SHP77 (cell line): ENCODE results near the gene SNAP23.
A peak's percentile ranks its signal among the peaks of the same experiment; 100 is the strongest.

Experiments used
- DNase-seq, 2 experiments: peaks; one replicate each; lab custom pipeline; 2025; lab: John Stamatoyannopoulos, UW

Gene SNAP23

DNA sequence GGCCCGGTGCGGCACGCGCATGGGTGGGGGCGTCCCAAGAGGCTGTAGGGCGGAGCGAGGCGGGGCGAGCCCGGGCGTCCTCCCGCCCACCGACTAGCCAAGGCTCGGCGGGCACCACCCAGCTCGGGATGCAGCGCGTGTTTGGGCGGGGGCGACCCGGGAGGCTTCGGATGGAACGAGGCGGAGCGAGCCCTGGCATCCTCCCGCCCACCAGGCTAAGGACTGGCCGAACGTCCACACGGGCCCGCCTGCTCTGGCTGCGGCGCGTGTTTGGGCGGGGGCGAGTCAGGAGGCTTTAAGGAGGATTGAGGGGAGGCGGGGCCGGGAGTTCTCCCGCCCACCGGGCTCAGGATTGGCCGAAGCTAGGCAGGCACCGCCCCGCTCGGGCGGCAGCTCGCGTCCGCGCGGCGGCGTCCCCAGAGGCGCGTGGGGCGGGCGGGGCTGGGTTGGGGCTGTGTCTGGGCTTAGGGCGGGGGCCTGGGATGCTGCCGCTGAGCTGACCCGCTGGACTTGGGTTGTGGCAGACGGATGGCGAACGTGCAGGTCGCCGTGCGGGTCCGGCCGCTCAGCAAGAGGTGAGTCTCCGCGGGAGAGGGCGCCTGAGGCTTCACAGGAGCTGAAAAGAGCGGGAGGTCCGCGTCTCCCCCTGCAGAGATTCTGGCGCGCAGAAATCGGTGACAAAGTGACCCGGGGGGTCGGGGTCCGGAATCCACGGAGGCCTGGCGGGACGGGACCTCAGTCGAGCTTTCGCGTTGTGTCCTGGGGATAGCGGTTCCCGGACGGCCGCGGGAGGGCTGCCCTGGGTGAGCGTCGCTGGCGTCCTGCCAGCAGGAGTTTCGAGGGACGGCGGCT lies 80.0 kb downstream of the SNAP23 start, which contains the start of gene STARD9:
Gene STARD9, plus strand, starts transcription at position 419 of the 852 bp plus-strand sequence. Its CDS starts 110 bp downstream, at position 529.
- peak; percentile 95 to 97 for DNase-seq

GRCh38 chr15:42576040-42576594 lies 80.7 kb downstream of the SNAP23 start:
- DNase-seq = no peak

GRCh38 chr15:42576776-42577175 lies 81.3 kb downstream of the SNAP23 start:
- DNase-seq = no peak

DNA sequence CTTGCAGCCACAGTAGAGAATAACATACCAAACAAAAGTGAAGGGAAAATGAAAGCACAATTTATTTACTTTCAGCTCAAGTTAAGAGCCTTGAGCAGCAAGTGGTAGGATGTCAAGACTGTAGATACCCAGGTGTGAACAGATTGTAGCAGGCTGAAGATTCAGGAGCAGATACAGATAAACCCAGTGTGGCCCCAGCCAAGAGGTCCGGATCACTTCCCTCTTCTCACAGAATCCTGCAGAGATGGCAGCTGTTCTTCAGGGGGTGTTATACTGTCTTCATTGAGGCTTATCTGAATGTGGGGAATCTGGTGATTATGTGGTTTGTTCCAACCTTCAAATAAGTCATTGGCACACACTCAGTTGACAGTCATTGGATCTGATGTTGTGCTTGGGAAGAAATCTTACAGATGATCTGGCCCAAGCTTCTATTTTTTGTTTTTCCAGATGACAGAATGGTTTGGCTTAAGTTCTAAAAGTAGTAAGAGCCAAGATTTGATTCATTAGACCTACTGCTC lies 82.1 kb downstream of the SNAP23 start:
- DNase-seq = no peak

DNA sequence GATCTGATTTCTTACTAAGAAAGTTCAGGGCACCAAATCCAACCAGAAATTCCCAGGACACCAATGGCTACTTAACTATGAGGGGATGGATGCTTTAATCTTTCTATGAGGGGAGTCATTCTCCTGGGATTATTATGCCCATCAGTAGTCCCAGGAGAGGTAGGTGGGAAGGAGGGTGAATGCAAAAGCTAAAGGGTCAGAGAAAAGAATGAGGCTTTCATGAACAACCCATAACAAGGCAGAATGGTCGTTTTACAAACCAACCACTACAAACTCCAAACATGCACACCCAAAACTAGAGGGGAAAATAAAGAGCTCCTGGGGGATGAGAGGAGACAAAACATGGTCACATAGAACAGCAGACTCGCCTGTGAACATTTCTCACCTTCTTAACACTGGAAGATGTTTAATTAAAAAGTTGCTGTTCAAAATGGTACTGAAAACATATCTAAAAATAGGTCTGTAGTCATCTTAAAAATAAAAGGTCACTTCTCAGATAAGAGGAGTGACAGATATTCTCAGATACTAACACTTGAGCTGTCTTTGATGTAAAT lies 83.6 kb downstream of the SNAP23 start:
- DNase-seq = no peak

DNA sequence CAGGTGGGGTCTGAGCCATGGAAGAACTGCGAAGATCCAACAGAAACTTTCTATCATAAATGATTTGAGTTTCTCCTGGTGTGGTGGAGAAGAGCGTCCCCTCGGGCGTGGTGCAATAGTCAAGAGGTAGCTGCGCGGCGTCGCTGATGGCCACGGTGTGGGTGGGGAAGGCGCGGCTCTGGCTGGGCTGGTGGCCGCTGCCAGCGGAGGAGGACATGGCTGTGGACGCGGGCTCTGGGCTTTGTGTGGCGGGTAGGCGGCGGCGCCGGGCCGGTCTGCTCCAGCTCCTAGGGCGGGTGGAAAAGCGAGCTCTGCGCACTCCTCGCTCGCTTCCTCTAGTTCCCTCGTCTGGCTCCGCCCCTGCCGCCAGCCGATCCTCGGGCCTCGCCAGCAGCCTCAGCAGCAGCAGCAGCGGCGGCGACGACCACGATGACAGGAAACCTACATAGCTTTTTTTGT lies 85.9 kb downstream of the SNAP23 start:
- DNase-seq = peak; percentile 76 to 87
